Ishikawa (cell line): Measurements from ENCODE around the gene TEX48.

ENCODE experiments used
- EGR1 ChIP-seq: IDR thresholded peaks from 2 replicates; pipeline ENCODE4 v1.6.1; 2012
- TAF1 ChIP-seq: IDR thresholded peaks from 2 replicates; pipeline ENCODE4 v1.6.1; 2012; ENCODE audit warnings: low read depth, mild to moderate bottlenecking
- YY1 ChIP-seq: IDR thresholded peaks from 2 replicates; pipeline ENCODE4 v1.6.1; 2012; ENCODE audit warnings: low read depth
- ZBTB7A ChIP-seq: IDR thresholded peaks from 2 replicates; pipeline ENCODE4 v1.6.1; 2012; ENCODE audit warnings: low read depth
- TF ChIP-seq, protein P1 (sequence below): IDR thresholded peaks from 2 replicates; pipeline ENCODE4 v1.6.1; 2012
- TF ChIP-seq, protein P2 (sequence below): IDR thresholded peaks from 2 replicates; pipeline ENCODE4 v1.6.1; 2012
- TF ChIP-seq, protein P3 (sequence below): IDR thresholded peaks from 2 replicates; pipeline ENCODE4 v1.6.1; 2012; ENCODE audit warnings: low read depth, mild to moderate bottlenecking

DNA sequence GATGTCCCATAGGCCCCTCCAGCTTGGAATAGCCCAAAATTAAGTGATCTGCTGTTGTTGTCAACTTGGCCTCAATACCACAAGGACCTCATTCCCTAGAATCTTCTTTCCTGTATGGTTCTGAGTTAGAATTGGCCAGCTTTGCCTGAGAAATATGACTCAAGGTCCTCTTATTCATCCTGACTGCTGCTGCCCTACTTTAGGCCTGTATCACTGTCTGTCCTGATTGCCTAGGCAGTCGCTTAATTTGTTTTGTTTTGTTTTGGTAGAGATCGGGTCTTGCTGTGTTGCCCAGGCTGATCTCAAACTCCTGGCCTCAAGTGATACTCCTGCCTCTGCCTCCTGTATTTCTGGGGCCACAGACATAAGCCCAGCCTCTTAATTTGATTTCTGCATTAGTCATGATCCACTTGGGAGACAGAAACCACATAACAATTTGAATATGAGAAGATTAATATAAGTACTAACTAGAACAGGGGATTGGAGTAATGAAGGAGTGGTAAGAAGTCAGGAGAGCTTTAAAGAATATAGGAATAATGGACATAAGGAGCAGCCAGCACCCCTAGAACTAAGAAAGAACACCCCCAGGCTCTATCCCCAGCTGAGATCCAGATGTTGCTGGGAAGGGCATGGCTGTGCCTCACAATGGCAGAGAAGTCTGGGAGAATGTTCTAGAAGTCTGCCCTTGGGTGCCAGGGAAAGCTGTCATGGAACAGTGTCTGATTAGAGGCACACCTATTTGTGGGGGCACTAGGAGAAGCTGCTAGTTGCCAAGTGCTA, 29.0 kb downstream of the TEX48 start:
- no peak for TF ChIP-seq TAF1
- TF ChIP-seq, protein P1, sequence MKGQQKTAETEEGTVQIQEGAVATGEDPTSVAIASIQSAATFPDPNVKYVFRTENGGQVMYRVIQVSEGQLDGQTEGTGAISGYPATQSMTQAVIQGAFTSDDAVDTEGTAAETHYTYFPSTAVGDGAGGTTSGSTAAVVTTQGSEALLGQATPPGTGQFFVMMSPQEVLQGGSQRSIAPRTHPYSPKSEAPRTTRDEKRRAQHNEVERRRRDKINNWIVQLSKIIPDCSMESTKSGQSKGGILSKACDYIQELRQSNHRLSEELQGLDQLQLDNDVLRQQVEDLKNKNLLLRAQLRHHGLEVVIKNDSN, result no peak
- TF ChIP-seq ZBTB7A, result no peak
- TF ChIP-seq YY1, result no peak
- no peak for TF ChIP-seq EGR1
- TF ChIP-seq, protein P2, sequence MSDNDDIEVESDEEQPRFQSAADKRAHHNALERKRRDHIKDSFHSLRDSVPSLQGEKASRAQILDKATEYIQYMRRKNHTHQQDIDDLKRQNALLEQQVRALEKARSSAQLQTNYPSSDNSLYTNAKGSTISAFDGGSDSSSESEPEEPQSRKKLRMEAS, result no peak
- TF ChIP-seq, protein P3, sequence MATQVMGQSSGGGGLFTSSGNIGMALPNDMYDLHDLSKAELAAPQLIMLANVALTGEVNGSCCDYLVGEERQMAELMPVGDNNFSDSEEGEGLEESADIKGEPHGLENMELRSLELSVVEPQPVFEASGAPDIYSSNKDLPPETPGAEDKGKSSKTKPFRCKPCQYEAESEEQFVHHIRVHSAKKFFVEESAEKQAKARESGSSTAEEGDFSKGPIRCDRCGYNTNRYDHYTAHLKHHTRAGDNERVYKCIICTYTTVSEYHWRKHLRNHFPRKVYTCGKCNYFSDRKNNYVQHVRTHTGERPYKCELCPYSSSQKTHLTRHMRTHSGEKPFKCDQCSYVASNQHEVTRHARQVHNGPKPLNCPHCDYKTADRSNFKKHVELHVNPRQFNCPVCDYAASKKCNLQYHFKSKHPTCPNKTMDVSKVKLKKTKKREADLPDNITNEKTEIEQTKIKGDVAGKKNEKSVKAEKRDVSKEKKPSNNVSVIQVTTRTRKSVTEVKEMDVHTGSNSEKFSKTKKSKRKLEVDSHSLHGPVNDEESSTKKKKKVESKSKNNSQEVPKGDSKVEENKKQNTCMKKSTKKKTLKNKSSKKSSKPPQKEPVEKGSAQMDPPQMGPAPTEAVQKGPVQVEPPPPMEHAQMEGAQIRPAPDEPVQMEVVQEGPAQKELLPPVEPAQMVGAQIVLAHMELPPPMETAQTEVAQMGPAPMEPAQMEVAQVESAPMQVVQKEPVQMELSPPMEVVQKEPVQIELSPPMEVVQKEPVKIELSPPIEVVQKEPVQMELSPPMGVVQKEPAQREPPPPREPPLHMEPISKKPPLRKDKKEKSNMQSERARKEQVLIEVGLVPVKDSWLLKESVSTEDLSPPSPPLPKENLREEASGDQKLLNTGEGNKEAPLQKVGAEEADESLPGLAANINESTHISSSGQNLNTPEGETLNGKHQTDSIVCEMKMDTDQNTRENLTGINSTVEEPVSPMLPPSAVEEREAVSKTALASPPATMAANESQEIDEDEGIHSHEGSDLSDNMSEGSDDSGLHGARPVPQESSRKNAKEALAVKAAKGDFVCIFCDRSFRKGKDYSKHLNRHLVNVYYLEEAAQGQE, result no peak
